Measurements from ENCODE around the gene HABP2. TPM values are rescaled to one million over a fixed set of nuclear protein-coding genes. Genes with fewer than 3 reads are reported as not detected.

HABP2 gene
- total RNA-seq (2022; extraction: Qiagen RNA extraction; ENCODE audit: low read depth), result 0.07 to 0.17 TPM (median 0.14 TPM) in 5 replicates

DNA sequence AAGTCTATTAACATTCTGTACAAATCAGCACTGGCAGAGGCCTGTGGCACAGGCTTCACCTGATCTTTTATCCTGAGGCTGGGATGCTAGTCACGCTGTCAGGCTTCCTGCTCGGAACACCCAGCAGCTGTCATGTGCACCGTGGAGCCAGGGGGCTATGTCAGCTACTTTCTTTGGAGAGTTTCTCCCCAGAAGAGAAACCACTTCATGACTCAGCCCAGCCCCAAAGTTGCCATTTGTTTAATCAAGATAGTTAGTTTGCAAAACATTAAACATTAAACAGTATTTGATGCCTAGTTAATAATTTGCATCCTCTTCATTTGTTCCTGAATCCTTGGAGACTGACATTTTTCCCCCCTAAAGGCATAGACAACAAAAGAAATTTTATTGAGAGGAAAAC lies at the start of gene HABP2:
TSS of gene HABP2 (plus strand) at position 353 of the 400 bp plus-strand sequence. CDS start 69 bp downstream, outside the sequence.

Other genes with a start within 250 kb of the HABP2 start
- gene NRAP, start 111.0 kb downstream of the HABP2 start, total RNA-seq (2022; extraction: Qiagen RNA extraction; ENCODE audit: low read depth), result not detected in 5 replicates
- 26.5 to 35.2 TPM (median 32.0 TPM) in 5 replicates for gene CASP7, start 126.9 kb downstream of the HABP2 start, total RNA-seq (2022; extraction: Qiagen RNA extraction; ENCODE audit: low read depth)
- gene PLEKHS1, start 198.6 kb downstream of the HABP2 start, total RNA-seq (2022; extraction: Qiagen RNA extraction; ENCODE audit: low read depth), result 0.03 TPM in 3 of 5 replicates, not detected in the others